GM21381 (cell line): ENCODE results near the gene ZFHX2.

Experiments
- ATAC-seq: cut with Tn5 transposase; IDR thresholded peaks from one replicate; pipeline ENCODE4 v1.9.1; 2021; ENCODE audit warnings: mild to moderate bottlenecking, moderate library complexity; ENCODE audit not compliant: unreplicated experiment

Gene ZFHX2

GRCh38 chr14:23481362-23481970, 70.1 kb downstream of the ZFHX2 start:
- ATAC-seq: no peak

GRCh38 chr14:23478109-23478759, 73.3 kb downstream of the ZFHX2 start:
- no peak for ATAC-seq

- ATAC-seq: no peak
Observed at GRCh38 chr14:23470947-23471346, 80.6 kb downstream of the ZFHX2 start.
